Activated CD8-positive, alpha-beta memory T cell treated with anti-CD3 and anti-CD28 coated beads, Interleukin-2, amount 50 U/mL, for 24 hours (primary cell): ENCODE measurements around the gene RRM2.

Experiments used
- DNase-seq: peaks from one replicate; pipeline ENCODE4 v3.0.0-alpha.2; 2020; ENCODE audit errors: extremely low read depth

The RRM2 gene

DNA sequence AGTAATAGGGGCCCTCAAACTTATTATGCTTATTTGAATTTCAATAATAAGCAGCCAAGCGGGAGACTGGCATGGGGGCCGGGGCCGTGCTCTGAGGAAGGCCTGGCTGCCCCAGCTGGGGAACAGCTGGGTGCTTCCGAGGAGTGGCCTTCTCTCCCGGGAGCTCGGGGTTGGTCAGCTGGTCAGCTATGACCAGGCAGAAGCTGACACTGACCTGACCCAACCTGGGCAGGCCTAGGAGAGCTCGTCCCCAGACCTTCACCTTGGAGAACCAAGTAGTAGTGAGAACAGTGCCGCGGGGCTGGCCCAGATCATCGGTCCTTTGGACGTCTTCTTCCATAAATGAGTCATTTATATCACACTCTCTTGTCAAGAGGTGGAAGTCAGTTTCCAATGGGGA lies 36.1 kb downstream of the RRM2 start:
- no peak for DNase-seq

- no peak for DNase-seq
Measured at GRCh38 chr2:10159086-10159485, 36.5 kb downstream of the RRM2 start.

DNA sequence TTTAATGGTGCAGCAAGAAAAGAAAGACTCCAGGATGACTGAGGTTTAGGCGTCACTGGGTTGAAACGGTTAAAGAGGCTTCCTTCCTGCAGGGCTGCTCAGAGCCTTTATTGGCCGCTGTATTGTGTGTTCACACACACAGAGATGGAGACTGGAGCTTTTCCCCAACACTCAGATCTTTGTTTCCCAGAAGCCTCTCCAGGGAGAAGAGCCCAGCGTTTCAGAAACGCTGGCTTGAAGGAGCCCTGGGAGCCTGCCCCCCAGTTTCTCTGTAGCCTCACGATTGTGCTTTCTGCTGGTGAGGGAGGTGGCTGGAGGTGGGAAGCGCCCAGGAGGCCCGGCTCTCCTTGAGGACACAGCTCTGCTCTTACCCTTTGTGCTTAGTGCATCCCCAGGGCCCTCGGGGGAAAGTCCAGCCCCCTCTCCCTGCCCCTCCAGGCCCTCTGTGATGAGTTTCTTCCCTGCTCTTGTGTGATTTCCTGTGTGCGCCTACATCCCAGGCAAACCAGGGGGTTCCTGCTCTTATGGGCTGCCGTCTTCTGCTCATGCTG lies 37.1 kb downstream of the RRM2 start:
- no peak for DNase-seq

- no peak for DNase-seq
Measured at GRCh38 chr2:10160203-10160955, 37.8 kb downstream of the RRM2 start.

DNA sequence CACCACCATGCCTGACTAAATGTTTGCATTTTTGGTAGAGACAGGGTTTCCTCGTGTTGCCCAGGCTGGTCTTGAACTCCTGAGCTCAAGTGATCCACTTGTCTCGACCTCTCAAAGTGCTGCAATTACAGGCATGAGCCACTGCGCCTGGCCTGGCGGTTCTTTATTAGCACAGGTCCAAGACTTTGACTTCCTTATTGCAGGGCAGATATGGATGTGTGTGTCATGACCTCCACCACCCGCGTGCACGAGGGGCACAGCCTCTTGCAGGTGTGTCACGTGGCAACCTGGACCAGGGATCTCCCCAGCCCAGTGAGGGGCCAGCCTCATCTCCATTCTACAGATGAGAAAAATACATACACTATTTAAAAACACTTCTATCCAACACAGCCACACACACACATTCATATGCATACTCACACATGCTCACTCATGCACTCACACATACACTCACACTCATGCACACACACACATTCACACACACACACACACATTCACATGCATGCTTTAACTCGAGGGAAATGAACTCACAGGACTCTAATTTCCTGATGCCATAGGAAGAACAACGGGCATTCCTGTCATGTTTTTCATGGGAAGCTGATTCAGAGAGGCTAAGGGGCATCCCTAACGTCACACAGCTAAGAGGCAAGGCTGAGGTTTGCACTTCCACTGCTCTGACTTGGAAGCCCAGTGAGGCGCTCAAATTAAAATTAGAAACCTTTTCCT lies 38.8 kb downstream of the RRM2 start:
- no peak for DNase-seq

GRCh38 chr2:10161961-10162441 lies 39.5 kb downstream of the RRM2 start:
- DNase-seq: no peak

- DNase-seq: no peak
Measured at GRCh38 chr2:10162586-10163497, 40.3 kb downstream of the RRM2 start.

GRCh38 chr2:10163498-10164486 lies 41.3 kb downstream of the RRM2 start:
- no peak for DNase-seq

DNA sequence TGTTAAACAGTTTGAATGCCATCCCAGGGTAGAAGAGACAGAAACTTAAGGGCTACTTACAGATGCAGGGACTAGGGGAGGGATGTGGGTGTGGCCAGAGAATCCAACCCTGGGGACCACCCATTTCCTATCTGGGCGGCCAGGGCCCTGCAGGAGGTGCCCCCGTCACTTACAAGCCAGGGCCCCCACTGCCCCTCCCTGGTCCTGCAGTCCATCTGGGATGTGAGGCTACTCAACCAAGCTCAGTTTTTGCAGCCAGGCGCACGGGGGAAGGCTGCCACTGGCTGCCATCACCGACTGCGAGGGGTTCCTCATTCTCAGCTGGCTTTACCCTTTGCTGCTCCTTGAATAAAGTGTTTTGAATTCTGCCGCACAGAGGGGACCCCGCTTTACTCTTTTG lies 42.1 kb downstream of the RRM2 start:
- DNase-seq: no peak

DNA sequence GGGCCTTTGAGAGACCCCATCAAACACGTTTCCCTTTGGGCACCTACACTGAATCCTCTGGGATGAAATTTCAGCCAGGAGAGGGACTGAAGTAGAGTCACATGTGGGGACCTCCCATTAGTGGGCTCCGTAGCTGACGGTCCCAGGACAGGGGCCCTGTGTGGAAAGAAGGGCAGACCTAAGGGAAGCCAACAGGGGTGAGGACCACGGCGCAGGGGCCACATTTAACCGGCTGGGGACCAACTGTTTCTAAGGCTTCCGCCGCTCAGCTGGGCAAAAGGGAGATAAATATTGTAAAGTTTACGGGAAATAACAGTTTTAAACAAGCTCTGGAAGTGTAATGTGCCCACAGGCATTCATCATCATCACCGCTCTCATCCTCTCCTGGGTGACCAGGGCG lies 42.7 kb downstream of the RRM2 start:
- DNase-seq: no peak

DNA sequence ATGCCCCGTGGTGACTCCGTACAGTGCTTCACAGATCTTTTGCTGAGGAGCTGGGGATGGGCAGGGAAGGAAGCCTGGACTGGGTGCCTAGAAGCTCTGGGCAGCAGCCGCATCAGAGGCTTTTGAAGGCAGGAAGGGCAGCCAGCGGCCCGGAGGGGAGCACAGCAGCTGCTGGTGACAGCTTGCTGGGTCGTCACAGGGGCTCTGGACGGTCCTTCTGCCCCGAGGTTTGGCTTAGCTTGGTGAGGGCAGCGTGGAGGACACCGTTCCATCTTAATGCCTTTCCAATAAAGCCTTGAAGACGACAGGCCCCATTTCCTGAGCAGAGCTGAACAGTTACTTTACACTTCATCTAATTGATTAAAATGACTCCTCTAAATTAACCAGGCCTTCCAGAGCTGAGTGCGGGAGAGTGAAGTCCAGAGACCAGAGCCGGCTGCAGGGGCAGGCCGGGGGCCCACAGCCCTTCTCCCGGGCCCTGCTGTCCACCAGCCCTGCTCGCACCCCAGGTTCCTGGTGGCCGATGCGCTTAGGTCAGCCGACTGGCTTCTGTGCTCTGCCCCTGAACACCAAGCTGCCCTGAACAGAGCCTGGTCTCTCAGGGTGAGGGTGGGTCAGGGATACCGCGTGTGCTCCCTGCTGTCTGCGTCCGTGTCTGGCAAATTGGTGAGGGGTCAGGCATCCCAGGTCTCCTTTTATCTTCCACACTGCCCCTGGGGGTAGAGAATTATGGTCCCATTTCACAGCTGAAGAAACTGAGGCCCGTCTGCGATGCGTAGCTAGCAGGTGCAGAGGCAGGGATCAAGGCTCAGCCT lies 43.5 kb downstream of the RRM2 start:
- DNase-seq: no peak

- no peak for DNase-seq
Measured at GRCh38 chr2:10166676-10167292, 44.2 kb downstream of the RRM2 start.

DNA sequence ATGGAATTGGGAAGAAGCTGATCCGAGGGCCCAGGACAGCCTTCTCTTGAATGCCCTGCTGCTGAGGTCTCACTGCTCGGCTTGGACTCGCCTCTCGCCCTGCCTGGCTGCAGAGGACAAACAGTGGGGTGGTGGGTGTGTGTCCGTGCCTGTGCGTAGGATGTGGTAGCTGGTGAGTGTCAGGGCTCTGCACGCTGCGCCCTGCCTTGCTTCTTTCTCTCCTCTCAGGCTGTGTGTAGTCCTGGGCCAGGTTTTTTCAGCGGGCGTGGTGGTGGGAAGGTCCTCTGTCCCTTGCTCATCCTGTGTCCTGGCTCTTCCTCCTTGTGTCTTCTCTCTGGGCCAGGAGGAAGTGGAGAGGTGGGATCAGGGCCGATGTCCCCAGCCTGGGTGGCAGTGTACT lies 44.8 kb downstream of the RRM2 start:
- DNase-seq: no peak

- DNase-seq: no peak
Measured at GRCh38 chr2:10168221-10168620, 45.7 kb downstream of the RRM2 start.

DNA sequence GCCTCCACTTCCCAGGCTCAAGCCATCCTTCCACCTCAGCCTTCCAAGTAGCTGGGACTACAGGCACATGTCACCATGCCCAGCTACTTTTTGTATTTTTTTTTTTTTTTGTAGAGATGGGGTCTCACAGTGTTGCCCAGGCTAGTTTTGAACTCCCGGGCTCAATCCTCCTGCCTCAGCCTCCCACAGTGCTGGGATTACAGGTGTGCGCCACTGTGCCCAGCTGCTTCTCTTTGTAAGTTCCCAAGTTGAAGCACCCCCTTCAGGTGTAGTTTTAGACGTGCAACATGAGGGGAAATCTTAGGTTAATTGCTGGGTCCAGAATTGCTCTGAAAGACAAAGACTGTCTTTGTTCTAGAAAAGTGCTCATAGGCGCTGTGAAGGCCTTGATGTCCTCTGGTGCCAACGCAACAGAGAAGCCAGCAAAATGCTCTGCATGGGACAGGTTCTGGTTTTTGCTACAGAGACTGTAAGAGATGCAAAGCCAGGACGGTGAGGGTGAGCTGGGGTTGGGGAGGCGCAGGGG lies 46.6 kb downstream of the RRM2 start:
- no peak for DNase-seq

GRCh38 chr2:10169581-10169980 lies 47.0 kb downstream of the RRM2 start:
- no peak for DNase-seq

- DNase-seq: no peak
Measured at GRCh38 chr2:10170256-10170655, 47.7 kb downstream of the RRM2 start.

- DNase-seq: no peak
Measured at GRCh38 chr2:10171006-10171800, 48.7 kb downstream of the RRM2 start.
